ENCODE data around the gene TMEM127. TPM values are rescaled to one million over a fixed set of nuclear protein-coding genes. Genes with fewer than 3 reads are reported as not detected.

The TMEM127 gene
- total RNA-seq, 1 experiment from 2014 or later = 21.4 TPM

DNA sequence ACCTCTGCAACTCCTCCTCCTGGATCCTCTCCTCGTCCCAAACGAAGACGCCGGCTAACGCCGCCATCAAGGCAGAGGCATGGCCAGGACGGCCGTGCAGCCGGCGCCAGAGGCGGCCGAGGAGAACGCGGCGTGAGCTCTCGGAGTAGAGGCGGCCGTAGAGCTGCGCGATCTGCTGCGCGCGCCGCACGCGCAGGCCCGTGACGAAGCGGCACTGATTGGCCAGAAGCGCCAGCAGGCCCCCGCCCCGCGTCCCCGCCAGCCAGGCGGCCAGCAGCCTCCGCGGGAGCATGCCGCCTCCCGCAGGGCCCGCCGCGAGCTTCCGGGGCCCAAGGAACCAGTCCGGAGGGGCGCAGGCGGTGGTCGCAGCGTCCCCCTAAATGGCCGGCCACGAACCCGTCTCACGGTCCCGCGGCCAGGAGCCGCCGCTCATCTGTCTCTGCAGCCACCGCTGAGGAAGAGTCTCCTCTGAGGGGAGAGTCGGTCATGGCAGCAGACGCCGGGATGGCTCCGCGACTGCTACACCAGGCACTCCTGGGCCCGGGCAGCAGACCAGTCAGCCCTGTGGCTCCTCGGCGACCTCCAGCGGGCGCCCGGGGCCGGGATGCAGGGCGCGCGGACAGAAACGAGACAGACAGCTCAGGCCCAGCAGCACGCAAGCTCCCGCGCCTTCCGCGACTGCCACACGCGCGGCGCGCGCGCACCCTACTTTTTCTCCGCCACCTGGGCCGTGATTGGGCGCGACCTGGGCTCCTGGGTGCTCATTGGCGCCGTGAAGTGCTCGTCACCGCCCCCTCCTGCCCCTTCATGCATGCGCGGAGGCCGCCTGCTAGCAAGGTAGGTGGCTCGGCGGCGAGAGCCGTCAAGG is 57.4 kb downstream of the TMEM127 start, which contains the start of gene STARD7:
TSS of gene STARD7 (minus strand) at position 685 of the 868 bp plus-strand sequence. CDS start at position 292, 393 bp downstream.
- peak; percentile 97 for DNase-seq (ENCODE audit: extremely low read depth, low read depth)

DNA sequence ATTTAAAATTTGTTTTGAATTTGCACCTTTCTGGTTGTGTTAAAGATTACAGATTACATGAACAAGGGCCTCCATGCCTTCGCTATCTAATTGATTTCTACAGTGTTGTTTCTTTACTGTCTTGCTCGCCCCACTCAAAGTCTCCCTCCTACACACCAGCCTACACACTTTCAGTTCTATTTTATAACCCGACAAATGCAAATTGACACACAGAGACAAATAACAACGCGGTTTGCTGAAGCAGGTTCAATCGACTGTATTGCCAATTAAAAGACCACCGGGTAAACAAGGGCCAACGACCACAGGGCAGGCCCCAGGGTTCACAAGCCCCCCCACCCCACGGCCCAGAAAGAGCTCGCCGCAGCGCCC is 58.0 kb downstream of the TMEM127 start:
- DNase-seq (ENCODE audit: extremely low read depth, low read depth) = no peak

GRCh38 chr2:96207073-96207773 is 58.6 kb downstream of the TMEM127 start:
- DNase-seq (ENCODE audit: extremely low read depth, low read depth) = no peak

DNA sequence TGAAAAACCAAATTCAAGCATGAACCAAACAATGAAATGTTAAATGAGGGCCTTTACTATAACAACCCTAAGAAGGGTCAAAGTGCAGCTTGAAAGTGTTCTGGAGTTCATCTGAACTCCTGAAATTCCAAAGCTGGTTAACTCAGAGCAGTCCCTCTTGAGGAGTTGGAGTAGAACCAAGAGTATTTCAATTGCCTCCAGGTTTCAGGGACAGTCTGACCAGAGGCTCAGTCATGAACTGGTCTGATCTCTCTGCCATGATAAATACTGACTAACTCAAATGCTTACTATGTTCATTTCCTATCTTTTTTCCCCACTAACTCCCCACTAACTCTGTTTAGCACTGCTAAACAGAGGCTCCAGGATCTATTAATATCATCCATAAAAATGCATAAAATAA is 59.9 kb downstream of the TMEM127 start:
- DNase-seq (ENCODE audit: extremely low read depth, low read depth) = no peak

- DNase-seq (ENCODE audit: extremely low read depth, low read depth) = peak; percentile 25
Observed at GRCh38 chr2:96204836-96205624, 60.8 kb downstream of the TMEM127 start.

DNA sequence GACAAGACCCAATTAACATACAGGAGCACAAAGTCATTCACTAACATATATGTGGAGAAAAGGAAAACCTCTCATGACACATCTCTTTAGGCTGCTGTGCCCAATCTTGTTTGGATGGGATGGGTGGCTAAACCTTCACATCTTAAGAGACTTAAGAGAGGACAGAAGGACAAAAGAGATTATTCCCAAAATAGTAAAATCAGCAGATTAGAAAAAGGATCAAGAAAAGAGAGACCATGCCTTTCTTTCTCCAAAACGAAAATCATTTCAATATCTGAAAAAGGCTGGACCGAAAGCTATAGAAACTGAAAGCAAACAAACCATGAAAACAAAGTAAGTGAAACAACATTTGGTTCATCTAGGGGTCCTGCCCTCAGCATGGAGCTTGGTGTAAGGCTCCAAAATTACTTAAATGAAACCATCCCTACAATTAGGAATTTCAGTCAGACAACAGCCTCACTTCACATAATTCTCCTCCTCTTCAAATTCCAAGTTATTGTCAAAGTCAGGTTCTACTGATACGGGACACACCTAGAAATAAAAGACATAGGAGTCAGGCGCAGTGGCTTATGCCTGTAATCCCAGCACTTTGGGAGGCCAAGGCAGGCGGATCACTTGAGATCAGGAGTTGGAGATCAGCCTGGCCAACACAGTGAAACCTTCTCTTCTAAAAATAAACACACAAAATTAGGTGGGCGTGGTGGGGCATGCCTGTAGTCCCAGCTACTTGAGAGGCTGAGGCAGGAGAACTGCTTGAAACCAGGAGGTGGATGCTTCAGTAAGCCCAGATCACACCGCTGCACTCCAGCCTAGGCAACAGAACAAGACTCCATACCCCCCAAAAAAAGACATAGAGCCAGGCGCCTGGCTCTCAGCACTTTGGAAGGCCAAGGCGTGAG is 62.4 kb downstream of the TMEM127 start:
- DNase-seq (ENCODE audit: extremely low read depth, low read depth) = no peak

DNA sequence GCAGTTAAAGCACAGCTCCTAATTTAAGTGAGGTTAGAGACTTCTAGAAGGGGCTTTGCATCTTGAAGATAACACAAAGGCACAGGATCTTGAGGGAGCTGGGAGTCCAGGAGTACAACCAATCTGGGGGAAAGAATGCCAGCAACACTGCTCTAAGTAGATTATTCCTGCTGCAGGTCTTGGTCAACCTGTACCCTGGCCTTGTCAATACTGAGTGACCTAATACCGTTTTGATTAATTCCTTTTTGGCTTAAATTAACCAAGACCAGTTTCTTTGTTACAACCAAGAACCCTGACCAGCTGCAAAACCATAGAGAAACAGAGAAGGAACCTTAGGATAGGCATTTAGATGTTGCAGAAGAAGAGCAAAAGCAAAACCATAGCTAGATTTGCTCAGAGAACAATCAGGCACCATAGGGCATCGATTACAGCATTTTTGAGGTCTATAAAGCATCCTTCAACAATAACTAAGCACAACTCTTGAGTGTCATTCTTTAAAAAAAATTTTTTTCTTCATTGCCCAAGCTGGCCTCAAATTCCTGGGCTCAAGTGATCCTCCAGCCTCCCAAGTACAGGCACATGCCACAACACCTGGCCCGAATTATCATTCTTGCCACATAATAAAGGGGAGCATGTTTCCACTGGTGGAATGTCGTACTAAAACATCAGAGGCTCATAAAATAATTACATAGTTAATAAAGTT is 63.5 kb downstream of the TMEM127 start:
- no peak for DNase-seq (ENCODE audit: extremely low read depth, low read depth)

- DNase-seq (ENCODE audit: extremely low read depth, low read depth) = no peak
Observed at GRCh38 chr2:96201338-96201737, 64.5 kb downstream of the TMEM127 start.

DNA sequence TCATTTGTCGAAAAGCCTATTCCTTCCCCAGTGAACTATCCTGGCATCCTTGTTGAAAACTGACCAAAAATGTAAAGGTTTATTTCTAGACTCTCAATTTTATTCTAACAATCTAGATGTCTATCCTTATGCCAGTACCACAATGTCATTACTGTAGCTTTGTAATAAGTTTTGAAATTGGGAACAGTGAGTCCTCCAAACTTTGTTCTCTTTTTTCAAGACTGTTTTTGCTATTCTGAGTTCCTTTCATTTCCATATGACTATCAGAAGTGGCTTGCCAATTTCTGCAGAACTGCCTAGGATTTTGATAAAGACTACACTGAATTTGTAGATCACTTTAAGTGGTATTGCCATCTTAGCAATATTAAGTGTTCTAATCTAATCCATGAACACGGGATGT is 66.9 kb downstream of the TMEM127 start:
- DNase-seq (ENCODE audit: extremely low read depth, low read depth) = no peak

Other genes starting within 250 kb of the TMEM127 start
- not detected in 2 replicates for gene GPAT2, start 231.1 kb downstream of the TMEM127 start, total RNA-seq (2014; rRNA removed; shearing (Covaris generic))
- gene ADRA2B, start 149.4 kb downstream of the TMEM127 start, total RNA-seq (2014; rRNA removed; shearing (Covaris generic)) = not detected in 2 replicates
- not detected in 2 replicates for gene ASTL, start 127.5 kb downstream of the TMEM127 start, total RNA-seq (2014; rRNA removed; shearing (Covaris generic))
- gene DUSP2, start 120.6 kb downstream of the TMEM127 start, total RNA-seq (2014; rRNA removed; shearing (Covaris generic)) = 11.1 and 13.2 TPM in 2 replicates
- 170 and 177 TPM in 2 replicates for gene STARD7, start 57.2 kb downstream of the TMEM127 start, total RNA-seq (2014; rRNA removed; shearing (Covaris generic))
- 75.0 and 76.9 TPM in 2 replicates for gene CIAO1, start 228 bp upstream of the TMEM127 start, total RNA-seq (2014; rRNA removed; shearing (Covaris generic))
- 77.6 and 83.8 TPM in 2 replicates for gene SNRNP200, start 39.5 kb upstream of the TMEM127 start, total RNA-seq (2014; rRNA removed; shearing (Covaris generic))
- 0.09 TPM in 1 of 2 replicates, not detected in the other for gene ITPRIPL1, start 59.3 kb upstream of the TMEM127 start, total RNA-seq (2014; rRNA removed; shearing (Covaris generic))
- gene NCAPH, start 69.8 kb upstream of the TMEM127 start, total RNA-seq (2014; rRNA removed; shearing (Covaris generic)) = 24.1 and 32.5 TPM in 2 replicates
- not detected in 2 replicates for gene NEURL3, start 239.4 kb upstream of the TMEM127 start, total RNA-seq (2014; rRNA removed; shearing (Covaris generic))